ENCODE results near the gene HS6ST2.

Gene HS6ST2

DNA sequence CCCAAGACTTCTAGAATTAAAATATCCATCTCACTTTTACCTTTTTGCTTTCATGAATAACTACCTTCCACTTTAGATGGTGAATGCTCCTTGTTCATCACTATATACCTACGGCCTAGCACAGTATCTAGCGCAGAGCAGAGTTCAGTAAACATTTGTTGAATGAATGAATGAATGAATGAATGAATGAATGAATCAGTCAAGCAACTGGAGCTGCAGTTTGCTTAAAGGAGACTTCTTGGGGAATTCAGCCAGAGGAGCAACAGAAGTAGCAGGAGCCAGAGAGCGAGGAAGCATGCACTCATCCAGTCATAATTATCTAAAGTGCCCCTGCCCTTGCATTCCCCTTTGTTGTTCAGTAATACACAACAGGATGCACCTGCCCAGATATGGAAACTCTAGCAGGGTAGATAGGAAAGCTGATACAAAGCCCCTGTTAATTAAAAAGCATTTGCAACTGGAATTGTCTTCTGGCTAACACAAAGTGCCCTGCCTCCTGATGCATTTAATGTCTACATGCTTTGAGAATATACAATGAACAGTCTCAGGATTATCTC lies 366.6 kb downstream of the HS6ST2 start:
- no peak overlapping the region for H3K27ac ChIP-seq
- TF ChIP-seq, protein P1, sequence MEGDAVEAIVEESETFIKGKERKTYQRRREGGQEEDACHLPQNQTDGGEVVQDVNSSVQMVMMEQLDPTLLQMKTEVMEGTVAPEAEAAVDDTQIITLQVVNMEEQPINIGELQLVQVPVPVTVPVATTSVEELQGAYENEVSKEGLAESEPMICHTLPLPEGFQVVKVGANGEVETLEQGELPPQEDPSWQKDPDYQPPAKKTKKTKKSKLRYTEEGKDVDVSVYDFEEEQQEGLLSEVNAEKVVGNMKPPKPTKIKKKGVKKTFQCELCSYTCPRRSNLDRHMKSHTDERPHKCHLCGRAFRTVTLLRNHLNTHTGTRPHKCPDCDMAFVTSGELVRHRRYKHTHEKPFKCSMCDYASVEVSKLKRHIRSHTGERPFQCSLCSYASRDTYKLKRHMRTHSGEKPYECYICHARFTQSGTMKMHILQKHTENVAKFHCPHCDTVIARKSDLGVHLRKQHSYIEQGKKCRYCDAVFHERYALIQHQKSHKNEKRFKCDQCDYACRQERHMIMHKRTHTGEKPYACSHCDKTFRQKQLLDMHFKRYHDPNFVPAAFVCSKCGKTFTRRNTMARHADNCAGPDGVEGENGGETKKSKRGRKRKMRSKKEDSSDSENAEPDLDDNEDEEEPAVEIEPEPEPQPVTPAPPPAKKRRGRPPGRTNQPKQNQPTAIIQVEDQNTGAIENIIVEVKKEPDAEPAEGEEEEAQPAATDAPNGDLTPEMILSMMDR (conservative IDR thresholded peaks at IDR 0.05), result no peak

- TF ChIP-seq, protein P1 (conservative IDR thresholded peaks at IDR 0.05), result no peak
- H3K27ac ChIP-seq, result no peak overlapping the region
These were observed 367.9 kb downstream of the HS6ST2 start for GRCh38 chrX:132590350-132591026.

DNA sequence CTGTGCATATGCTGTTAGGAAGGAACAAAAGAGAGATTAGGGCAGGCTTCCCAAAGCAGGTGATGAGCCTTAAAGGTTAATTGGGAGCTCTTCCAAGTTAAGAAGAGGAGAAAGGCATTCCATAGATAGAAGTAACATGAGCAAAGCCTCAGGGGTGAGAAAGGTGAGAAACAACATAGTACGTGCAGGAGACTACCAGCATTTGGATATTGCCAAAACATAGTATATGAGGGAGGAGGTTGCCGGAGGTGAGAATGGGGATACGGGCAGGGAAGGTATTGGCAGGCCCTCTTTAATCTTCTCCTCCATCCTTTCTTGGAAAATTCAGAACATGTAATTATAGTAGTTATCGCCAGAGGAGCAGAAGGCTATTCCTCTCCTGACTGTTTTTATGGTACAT lies 373.5 kb downstream of the HS6ST2 start:
- TF ChIP-seq, protein P1 (conservative IDR thresholded peaks at IDR 0.05), result no peak
- no peak overlapping the region for H3K27ac ChIP-seq

GRCh38 chrX:132576939-132577338 lies 381.5 kb downstream of the HS6ST2 start:
- TF ChIP-seq, protein P1 (conservative IDR thresholded peaks at IDR 0.05), result no peak
- no peak overlapping the region for H3K27ac ChIP-seq
